ENCODE measurements around the gene PNMA6E. TPM values are rescaled to one million over a fixed set of nuclear protein-coding genes. Genes with fewer than 3 reads are reported as not detected.

Gene PNMA6E
- not detected in 2 replicates for total RNA-seq (2014; rRNA removed; shearing (Covaris generic))

DNA sequence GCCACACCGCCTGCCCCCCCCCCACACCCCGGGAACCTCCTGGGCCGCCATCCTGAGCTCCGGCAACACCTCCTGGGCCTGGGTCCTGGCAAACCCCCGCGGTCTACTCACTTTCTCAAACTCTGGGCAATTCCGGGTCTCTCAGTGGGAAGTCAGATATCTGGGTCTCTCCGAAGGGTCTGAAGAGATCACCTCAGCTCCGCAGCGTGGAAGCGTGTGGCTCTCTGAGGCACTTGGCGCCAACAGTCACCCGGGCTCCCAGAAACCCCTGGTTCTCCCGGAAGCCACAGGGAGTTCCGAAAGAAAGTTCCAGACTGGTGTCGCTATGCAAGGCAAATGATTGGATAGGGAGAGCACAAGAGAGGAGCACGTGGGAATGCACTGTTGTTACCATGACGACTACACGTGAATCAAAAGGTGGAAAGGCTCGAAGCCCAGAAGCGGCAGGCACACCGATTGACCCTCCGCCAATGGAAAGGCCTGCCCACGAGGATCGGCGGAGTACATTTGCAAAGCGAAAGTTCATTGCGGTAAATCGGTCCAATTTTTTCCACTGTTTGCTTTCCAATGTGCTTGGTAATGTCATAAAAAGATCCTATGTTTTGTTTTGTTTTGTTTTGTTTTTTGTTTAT lies at the start of gene PNMA6E:
PNMA6E (minus strand) TSS at position 218 of the 632 bp plus-strand sequence. CDS start 2,501 bp downstream, outside the sequence.
- no peak for DNase-seq (ENCODE audit: low read depth)

DNA sequence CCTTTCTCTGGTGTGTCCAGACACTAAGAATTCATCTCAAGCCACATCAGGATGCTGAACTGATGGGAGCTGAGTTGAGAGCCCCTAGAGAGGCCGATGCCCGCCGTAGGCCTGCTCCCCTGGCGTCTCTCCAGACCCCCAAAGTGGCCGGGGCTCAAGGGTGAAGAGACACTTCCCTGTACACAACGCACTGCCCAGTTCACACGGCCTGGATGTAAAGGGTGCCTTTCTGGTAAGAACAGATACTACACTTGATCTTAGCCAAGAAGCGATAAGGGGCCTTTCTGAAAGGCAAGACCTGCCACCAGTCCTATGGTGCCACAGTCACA lies 49.8 kb upstream of the PNMA6E start:
- no peak for DNase-seq (ENCODE audit: low read depth)

DNA sequence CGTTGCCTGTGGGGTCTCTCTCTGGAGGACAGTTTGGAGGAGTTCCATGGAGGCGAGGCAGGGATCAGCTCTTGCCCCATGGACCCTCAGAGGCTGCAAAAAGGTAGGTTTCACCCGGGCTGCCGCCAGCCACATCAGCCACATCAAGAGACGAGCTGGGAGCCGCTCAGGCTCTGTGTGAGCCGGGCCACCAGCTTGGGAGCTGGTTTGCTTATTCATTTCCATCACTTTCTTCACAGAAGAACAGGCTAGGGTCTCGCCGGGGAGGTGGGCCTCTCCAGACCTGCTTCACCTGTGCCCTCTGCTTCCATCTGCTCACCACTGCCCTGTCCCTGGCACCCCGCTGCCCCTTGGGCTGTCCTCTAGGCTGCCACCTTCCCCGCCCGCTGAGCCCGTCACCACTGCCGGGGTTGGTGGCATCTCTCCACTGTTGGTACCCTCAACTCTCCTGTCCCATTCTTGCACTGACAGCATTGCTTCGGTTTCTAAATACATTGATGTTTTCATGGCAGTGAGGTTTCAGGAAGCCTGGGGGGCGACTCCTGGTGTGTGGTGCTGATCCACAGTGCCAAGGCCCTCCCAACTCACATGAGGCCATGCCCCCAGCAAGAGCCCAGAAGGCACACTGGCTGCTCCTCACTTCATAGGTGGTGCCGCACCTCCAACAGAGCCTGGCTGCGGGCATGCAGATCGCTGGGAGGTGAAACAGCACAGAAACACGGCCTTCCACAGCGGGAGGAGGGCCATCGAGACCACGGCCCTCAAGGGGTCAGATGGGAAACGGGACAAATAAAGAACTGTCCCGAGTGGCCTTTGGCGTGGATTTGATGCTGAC lies 49.2 kb upstream of the PNMA6E start:
- no peak for DNase-seq (ENCODE audit: low read depth)

DNA sequence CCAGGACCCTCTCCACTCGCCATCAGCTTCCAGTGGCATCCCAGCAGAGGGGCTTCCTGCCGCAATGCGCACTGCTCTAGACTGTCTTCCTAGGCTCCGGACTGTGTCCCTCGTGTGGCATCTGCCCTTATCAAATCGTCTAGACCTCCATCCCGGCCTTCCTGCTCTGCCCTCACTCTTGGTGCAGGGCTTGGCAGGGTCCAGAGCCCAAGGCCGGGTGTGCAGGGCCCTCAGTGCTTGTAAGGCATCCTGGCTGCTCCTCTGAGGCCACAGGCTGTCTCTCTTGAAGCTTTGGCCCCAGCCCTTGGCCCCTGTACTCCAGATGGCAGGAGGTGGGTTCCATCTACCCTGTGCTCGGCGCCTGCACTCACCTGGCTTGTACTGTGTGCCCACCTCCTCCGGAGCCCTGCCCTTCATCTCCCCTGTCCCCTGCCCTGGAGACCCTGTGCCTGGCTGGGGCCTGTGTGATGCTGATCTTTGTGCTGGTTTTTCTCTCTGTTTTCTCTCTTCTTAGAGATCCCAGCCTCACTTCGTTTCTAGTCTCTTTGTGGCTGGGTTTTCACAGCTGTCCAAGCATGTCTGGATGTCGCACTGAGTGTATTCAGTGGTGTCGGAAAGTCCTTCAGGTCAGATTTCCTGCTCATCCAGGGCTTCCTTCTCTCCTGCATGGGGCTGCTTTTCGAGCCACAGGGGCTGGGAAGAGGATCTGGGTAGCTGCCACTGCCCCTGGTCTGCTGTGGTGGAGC lies 48.4 kb upstream of the PNMA6E start:
- DNase-seq (ENCODE audit: low read depth) = no peak

DNA sequence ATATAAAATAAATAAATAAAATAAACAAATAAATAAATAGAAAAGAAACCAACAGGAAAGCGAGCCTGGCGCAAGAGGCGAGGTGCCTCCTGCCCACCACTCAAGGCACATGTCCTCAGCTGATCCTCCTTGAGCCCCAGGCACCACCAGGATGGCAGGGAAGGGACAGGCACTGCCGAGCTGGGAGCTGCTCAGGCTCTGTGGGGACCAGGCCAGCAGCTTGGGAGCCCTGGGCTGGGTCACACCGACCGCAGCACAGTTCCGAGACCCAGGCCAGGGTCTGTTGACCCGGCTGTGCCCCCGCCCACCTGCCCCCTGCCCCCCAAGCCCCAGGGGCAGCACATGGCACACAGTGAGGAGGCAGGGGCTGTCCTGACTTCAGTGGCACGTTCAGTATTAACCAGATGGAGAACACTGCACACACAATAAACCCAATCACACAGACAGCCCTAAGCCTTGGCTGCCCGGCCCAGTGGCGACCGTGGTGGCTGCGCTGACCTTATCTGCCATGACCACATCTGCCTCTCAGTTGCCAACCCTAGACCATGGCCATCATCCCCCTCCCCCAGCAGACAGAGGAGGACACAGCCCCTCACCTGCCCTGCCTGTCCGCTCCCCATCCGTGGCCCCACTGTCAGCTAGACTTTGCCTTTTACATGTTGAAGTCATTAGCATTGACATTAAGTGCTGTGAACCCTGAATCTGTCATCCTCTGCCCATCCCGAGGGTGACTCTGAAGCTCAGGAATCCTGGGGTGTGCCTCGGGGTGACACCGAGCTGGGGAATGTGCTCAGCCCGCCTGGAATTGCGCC lies 47.6 kb upstream of the PNMA6E start:
- no peak for DNase-seq (ENCODE audit: low read depth)

DNA sequence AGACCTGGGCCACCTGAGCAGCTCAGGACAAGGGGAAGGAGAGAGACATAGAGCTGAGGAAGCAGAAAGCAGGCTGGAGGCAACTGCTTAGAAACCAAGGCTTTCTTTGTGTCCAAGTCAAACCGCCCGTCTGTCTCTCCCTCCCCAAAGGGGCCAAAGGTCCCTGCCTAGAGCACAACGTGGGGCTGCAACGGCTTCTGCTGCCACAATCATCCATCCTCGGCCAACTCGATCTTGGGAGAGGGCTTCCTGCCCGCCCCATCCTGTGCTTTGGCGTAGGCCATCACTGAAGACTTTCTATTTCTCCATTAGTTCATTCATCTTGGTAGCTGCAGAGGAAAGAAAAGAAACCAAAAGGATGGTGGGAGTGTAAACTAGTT lies 46.4 kb upstream of the PNMA6E start:
- no peak for DNase-seq (ENCODE audit: low read depth)

DNA sequence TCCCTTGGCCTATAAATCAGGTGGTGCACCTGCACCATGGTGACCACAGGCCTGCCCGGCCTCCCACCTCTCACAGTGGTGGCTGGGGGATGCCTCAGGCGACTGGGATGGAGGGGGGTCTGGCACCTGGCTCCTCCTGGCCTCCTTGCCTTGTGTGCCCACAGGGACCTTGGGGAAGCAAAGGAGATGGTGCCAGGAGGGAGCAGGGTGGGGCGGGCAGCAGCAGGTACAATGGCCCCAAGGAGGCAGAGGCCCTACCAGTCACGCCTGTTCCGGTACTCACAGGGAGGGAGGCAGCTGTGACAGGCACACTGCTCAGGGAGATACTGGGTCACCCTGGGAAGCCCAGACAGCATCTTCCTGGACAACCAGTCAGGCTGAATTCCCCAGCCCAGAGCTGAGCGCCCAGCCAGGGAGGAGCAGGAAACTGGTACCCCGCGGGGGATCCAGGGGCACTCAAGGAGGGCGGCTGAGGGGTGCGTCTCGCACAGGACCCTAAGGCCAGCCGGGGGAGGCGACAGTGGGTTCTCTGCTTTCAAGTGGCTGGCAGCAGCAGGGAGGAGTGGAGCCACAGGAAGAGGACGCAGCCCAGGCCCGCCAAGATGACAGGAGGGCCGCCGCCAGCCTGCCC lies 45.9 kb upstream of the PNMA6E start:
- no peak for DNase-seq (ENCODE audit: low read depth)

DNA sequence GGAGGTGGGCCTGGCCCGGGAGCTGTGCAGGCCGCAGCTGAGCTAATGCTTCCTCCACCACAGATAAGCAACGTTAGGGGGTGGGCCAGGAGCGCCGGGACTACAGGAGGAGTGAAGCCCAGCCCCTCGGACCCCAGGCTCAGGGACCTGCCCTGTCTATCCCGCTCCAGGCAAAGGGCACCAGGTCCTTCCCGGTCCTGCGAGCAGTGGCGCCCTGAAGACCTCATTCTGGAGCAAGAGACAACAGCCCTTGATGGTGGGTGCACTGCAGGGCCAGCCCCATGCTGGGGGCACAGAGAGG lies 45.4 kb upstream of the PNMA6E start:
- DNase-seq (ENCODE audit: low read depth) = no peak

DNA sequence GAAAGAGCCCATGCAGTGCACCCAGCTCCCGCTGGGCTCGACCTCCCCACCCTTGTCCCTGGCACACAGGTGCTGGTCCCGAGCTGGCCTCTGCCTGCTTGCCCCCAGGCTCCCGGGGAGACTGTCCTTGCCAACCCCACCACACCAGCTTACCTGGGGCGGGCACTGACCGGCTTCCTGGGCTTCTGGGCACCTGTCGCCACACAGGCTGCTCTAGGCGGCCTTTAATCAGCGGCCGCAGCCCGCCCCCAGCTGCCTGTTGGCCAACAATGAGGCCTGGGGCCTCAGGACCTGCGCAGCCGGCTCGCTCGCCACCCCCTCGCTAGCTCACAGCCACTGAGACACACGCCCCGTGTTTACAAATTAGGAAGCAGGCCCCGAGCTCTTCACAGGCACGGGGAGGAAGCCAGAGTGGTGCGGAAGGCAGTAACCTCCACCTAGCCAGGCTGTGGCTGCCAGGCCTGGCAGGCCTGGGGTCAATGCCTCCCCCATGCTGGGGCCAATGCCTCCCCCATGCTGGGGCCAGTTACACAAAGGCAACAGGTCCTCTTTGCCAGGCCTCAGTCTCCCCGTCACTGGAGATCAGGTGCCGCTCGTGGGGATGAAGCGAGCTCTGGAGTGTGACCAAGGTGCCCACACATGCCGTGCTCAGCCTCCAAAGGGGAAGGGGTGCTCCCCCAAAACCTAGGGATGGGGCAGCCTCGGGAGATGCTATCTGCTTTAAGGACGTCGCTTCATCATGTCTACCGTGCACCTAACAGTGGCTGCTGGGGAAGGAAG lies 44.9 kb upstream of the PNMA6E start, which contains the start of gene TREX2:
TREX2 (minus strand) TSS at position 201 of the 780 bp plus-strand sequence. CDS start 626 bp downstream, outside the sequence.
- no peak for DNase-seq (ENCODE audit: low read depth)

DNA sequence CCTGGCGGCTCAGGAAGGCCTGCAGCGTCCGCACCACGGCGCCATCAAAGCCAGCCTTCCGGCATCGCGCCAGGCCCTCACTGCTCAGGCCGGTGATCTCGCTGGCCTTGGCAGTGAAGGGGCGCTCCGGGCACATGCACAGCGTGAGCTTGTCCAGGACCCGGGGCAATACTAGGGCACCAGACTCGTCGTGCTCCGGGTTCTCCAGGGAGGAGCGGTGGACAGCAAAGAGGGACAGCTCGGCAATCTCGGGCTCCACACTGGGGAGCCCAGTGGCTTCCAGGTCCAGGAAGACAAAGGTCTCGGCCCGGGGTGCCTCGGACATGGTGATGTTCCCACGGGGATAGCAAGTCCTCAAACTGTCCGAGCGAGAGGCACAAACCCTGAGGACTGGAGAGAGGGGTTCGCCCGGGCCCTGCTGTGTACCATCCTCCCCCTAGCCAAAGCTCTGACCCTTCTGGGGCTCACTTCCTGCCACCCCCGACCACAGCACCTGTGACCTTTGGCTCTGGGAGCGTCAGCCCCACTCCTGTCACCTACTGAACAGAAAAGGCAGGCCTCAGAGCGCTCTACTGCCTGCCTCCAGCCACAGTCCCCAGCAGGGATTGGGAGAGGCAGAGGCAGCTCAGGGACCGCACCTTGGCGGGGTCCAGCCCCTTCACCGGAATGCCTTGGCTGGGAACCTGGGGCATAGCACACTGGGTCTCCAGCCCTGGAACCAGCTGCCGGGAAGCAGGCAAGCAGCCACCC lies 44.1 kb upstream of the PNMA6E start:
- no peak for DNase-seq (ENCODE audit: low read depth)

DNA sequence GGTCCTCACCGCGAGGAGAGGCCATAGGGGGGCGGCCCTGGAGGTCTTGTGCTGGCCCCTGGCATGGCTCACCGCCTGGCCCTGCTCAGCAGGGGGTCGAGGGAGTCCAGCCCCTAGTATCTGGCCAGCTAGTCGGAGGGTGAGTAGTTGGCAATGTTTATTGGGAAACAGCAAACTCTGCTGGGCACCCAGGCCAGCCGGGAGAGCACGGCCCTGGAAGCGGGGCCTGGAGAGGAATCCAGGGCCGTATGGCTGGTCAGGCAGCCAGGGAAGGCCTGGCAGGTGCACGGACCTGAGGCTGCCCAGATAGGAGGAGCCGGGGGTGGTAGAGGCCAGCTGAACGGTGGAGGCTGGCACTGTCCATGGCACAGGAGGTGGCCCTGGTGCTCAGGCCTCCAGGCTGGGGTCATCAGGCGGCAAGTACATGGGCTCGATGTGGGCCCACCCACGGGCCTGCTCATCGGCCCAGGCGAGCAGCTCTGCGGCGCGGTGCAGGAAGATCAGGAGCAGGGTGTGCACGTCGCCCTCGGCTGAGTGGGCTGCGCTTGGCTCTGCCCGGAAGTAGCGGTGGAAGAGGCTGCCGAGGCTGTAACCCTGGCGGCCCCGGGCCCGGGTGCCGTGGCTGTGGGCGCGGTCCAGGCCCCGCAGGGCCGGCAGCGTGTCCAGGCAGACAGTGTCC lies 43.3 kb upstream of the PNMA6E start:
- DNase-seq (ENCODE audit: low read depth) = no peak

DNA sequence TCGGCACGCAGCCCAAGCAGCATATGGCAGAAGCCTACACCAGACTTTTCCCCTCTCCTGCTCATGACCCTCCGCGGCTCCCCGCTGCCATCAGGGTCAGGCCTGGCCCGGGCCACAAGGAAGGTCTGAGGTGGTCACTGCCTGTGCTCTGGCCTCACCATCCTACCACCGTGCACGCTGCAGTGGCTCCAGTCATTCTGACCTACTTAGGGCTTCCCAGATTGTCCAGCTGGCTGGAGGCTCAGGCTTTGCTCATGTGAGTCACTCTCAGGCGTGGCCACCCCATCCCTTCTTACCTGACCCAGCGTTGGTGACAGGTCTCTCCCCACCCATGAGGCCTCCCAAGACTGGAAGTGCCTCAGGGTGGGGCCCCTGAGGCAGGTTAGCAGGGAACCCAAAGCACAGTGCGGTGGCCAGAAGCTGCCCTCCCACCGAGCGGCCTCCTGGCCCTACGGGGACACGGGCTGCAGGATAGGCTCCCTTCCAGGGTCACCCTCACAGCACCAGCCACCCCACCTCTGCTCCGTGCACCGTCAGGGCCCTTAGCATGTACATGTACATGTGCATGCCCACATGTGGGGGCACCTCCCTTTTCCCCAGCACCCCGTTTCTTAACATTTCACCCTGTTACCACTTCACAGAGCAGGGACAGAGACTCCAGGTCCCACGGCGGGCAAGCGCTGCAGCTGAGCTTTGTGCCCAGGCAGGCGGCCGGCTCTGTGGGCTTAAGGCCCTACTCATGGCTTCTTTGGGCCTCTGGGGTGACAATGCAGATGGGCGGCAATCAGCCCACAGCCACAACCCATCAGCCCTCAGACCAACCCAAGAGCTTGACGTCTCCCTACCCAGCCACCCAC lies 42.6 kb upstream of the PNMA6E start:
- no peak for DNase-seq (ENCODE audit: low read depth)

DNA sequence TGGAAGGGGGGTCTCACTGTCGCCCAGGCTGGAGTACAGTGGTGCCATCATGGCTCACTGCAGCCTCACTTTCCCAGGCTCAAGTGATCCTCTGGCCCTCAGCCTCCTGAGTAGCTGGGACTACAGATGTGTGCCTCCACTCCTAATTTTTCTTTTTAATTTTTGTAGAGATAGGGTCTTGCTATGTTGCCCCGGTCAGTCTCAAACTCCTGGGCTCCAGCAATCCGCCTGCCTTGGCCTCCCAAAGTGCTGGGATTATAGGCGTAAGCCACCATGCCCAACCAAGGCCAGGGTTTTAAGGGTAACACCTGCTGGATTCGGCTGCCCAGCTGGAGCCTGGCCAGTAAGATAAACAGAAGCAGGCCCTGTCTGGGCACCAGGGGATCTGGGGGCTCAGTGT lies 41.3 kb upstream of the PNMA6E start:
- no peak for DNase-seq (ENCODE audit: low read depth)

DNA sequence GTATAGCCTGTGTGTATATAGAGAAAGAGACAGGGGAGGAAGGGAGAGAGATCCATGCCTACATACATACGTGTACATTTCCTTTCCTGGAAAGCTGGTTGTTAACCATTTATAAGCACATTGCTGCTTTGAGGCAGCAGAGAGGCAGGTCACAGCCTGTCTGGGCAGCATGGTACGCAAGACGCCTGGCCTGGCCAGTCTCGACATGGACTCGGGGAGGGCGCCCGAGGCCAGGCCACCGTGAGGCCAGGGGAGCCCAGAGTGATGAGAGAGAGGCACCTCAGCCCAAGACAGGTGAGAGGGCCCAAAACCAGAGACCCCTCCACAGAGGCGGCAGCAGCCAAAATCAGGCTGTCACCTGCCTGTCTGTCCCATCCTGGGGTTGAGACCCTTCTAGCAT lies 40.8 kb upstream of the PNMA6E start:
- no peak for DNase-seq (ENCODE audit: low read depth)

DNA sequence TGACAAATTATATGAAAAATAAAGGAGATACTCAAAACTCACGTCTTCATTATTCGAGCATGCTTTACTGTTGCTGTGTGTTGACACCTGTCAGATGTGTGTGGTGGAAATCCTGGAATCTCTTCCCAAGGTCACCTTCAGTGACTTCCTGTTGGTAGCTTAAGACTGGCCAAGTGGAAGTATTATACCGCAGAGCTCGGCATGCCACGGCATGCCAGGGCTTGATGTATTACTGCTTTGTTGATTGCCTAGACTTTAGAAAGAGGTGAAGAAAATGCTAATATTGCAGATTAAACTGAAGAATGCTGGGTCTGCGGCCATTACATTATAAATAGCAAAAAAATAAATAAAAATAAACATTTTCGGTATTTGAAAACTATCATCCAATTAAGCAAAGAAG lies 40.1 kb upstream of the PNMA6E start:
- DNase-seq (ENCODE audit: low read depth) = no peak

DNA sequence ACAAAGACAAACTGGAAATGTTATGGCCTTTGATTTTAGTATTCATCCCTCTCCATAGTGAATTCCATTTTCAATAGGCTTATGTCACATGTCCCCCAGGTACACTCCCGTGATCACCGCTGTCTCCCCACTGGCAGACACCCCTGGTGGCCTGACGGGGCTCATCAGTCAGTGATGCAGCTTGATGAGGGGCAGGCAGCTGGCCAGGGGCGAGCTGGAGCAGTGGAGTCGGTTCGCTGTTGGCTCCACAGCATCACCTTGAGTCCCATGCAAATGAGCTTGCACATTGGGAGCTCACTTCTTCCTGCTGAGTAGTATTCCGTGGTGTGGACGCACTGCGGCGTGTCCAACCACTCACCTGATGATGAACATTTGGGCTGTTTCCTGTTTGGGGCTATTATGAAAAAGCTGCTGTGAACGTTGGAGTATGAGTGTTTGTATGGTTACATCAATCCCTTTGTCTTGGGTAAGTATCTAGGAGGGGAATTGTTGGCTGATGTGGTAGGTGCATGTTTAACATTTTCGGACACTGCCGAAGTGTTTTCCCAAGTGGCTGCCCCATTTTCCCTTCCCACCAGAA lies 39.5 kb upstream of the PNMA6E start:
- DNase-seq (ENCODE audit: low read depth) = no peak

DNA sequence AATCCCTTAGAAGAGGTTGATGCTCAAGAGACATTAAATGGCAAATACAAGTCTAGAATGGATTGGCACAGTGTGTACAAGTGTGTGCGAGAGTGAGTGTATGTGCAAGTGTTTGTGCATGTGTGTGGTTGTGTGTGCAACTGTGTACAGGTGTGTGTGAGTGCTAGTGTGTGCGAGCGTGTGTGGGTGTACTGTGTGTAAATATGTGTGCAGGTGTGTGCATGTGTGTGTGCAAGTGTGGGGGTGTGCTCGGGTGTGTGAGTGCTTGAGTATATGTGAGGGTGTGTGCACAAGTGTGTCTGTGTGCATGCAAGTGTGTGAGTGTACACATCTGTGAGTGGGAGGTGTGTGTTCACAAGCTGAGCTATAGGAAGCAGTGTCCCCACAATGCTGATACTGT lies 38.8 kb upstream of the PNMA6E start:
- DNase-seq (ENCODE audit: low read depth) = no peak

DNA sequence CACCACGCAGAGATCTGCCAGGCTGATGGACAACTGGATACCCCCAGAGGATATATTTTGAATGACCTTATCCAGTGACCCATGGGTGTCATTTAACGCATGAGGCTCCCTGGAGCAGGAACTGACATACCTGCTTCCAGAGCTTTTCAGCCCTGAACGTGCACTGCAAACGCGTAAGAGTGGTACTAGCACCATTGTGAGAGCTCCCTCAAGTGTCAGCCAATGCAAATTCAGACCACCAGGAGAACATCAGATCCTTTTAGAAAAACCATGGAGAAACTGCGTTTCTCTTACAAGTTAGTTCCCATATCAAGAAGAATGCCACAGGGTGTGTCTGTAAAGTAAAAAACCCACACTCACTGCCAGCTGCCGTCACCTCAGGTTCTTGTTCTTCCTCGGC lies 37.4 kb upstream of the PNMA6E start:
- DNase-seq (ENCODE audit: low read depth) = peak; percentile 0

All from RPMI7951 (cell line).